HepG2 (cell line): ENCODE data around the gene INO80C. TPM values are rescaled to one million over a fixed set of nuclear protein-coding genes. Genes with fewer than 3 reads are reported as not detected.
A peak's percentile ranks its signal among the peaks of the same experiment; 100 is the strongest.

Experiments
- BRD4 ChIP-seq: sonication (generic); formaldehyde crosslinking; IDR thresholded peaks from 2 replicates; pipeline ENCODE4 v1.4.0; 2020; ENCODE audit warnings: missing genetic modification reagents
- HMG20B ChIP-seq: conservative IDR thresholded peaks from 2 replicates; pipeline ENCODE4 v1.6.1; 2016; ENCODE audit warnings: missing genetic modification reagents, missing compliant biosample characterization
- MYNN ChIP-seq: sonication (generic); formaldehyde crosslinking; IDR thresholded peaks from 2 replicates; pipeline ENCODE4 v1.4.0; 2020; ENCODE audit warnings: mild to moderate bottlenecking, low read depth, missing genetic modification reagents
- NR2C2 ChIP-seq: sonication (generic); formaldehyde crosslinking; IDR thresholded peaks from 2 replicates; pipeline ENCODE4 v1.4.0; 2020; ENCODE audit warnings: missing genetic modification reagents, mild to moderate bottlenecking, moderate library complexity, borderline replicate concordance
- SMAD9 ChIP-seq: sonication (generic); formaldehyde crosslinking; IDR thresholded peaks from 2 replicates; pipeline ENCODE4 v1.5.1; 2020; ENCODE audit warnings: mild to moderate bottlenecking, missing genetic modification reagents
- SRF ChIP-seq: IDR thresholded peaks from 2 replicates; pipeline ENCODE4 v1.6.1; 2011; ENCODE audit warnings: mild to moderate bottlenecking, low read depth, low read length, moderate library complexity
- TRIM24 ChIP-seq: sonication (generic); formaldehyde crosslinking; IDR thresholded peaks from 2 replicates; pipeline ENCODE4 v1.8.0; 2022; ENCODE audit warnings: mild to moderate bottlenecking, missing genetic modification reagents
- ZMYM2 ChIP-seq: sonication (generic); formaldehyde crosslinking; IDR thresholded peaks from 2 replicates; pipeline ENCODE4 v1.8.0; 2022; ENCODE audit warnings: mild to moderate bottlenecking, missing genetic modification reagents
- ZNF367 ChIP-seq: sonication (generic); formaldehyde crosslinking; IDR thresholded peaks from 2 replicates; pipeline ENCODE4 v1.4.0; 2020; ENCODE audit warnings: missing genetic modification reagents, borderline replicate concordance
- ZNF530 ChIP-seq: sonication (generic); formaldehyde crosslinking; IDR thresholded peaks from 2 replicates; pipeline ENCODE4 v1.5.0; 2020; ENCODE audit warnings: low read depth, mild to moderate bottlenecking, missing genetic modification reagents
- polyA plus RNA-seq, 8 experiments: library from polyadenylated mRNA; depleted of rRNA in 3 of 8; stranded (reverse) in 7 of 8; unstranded in 1 of 8; fragments of >200 nt; fragmentation: Illumina TruSeq in 4 of 8; extraction: Trizol in 4 of 8; gene quantifications; 2 replicates each; pipeline versions ENCODE4 v1.2.1 to v1.2.3, GENCODE V29; 2011 to 2016; ENCODE audit warnings: low read depth in 4 of 8, missing spikeins in 1 of 8, mixed read lengths in 1 of 8; ENCODE audit not compliant: insufficient read depth in 1 of 8
- total RNA-seq, 5 experiments: library from RNA; depleted of rRNA; stranded (reverse); fragments of >200 nt; fragmentation: Illumina TruSeq; extraction: Trizol; gene quantifications; 2 replicates each; pipeline ENCODE4 v1.2.3, GENCODE V29; 2016; ENCODE audit warnings: low read depth in 1 of 5
- TF ChIP-seq, protein P1 (sequence below): sonication (generic); formaldehyde crosslinking; conservative IDR thresholded peaks from 2 replicates; pipeline ENCODE4 v1.4.0; 2020; ENCODE audit warnings: missing genetic modification reagents
- TF ChIP-seq, protein P2 (sequence below): sonication (generic); formaldehyde crosslinking; IDR thresholded peaks from 2 replicates; pipeline ENCODE4 v1.5.0; 2020; ENCODE audit warnings: mild to moderate bottlenecking, missing genetic modification reagents
- TF ChIP-seq, protein P3 (sequence below), 2 experiments: fragments of 450-650 bp in 1 of 2; sonication (generic) in 1 of 2; formaldehyde crosslinking in 1 of 2; IDR thresholded peaks; 2 replicates each; pipeline versions ENCODE4 v1.6.1 to v1.8.0; 2016 to 2022; ENCODE audit warnings: antibody characterized with exemption in 1 of 2, mild to moderate bottlenecking in 1 of 2, missing genetic modification reagents in 1 of 2
- TF ChIP-seq, protein P4 (sequence below): sonication (generic); formaldehyde crosslinking; IDR thresholded peaks from 2 replicates; pipeline ENCODE4 v1.4.0; 2020; ENCODE audit warnings: mild to moderate bottlenecking, missing genetic modification reagents
- TF ChIP-seq, protein P5 (sequence below): sonication (generic); formaldehyde crosslinking; IDR thresholded peaks from 2 replicates; pipeline ENCODE4 v1.4.0; 2020; ENCODE audit warnings: mild to moderate bottlenecking, missing genetic modification reagents

INO80C gene
- total and polyA plus RNA-seq, 2 of the 13 experiments (the other 11 are each of a cell fraction or from before 2014, with no cell fraction given), result 8.2 to 15.4 TPM

DNA sequence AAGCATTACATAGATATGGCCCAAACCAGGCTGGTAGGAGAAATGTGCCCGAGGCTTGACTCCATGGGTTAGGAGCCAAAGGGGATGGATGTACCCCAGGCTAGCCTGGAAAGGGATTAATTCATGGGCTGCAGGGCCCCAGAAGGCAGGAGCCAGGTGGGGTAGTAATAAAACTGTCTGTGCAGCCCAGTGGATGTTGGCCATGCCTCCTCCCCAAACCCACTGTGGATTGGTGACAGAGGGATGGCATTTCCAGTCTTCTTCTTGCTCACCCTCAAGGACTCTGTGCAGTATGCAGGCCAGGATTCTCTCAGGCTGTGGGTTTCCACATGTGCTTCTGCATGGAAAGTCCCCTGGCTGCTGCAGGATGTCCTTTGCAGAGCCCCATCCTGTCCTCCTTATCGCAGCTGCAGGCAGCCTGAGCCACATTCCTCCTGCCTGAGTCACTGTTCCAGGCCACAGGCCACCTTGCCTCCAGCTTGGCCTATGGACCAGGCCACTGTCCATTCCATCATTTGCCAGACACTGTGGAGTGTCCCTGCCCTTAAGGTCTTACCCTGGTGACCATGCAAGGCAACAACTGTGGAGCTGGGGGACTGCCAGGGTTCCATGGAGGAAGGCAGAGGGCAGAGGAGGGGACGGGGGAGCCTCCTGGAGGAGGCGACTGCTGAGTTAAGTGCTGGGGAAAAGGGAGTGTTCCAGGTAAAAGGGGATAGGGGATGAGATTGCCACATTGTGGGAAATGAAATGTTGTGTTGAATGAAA is 38.9 kb downstream of the INO80C start (continued):
- TF ChIP-seq SMAD9 (CRISPR knock-in tag) (no peak), SRF (no peak), ZMYM2 (CRISPR knock-in tag) (no peak), MYNN (CRISPR knock-in tag) (no peak), TRIM24 (no peak), ZNF530 (no peak), NR2C2 (CRISPR knock-in tag) (no peak), BRD4 (CRISPR knock-in tag) (0 out of 2 replicates have a peak, but pooled peaks have one; percentile 60), HMG20B (CRISPR knock-in tag) (no peak), ZNF367 (CRISPR knock-in tag) (no peak)
- TF ChIP-seq, protein P1, sequence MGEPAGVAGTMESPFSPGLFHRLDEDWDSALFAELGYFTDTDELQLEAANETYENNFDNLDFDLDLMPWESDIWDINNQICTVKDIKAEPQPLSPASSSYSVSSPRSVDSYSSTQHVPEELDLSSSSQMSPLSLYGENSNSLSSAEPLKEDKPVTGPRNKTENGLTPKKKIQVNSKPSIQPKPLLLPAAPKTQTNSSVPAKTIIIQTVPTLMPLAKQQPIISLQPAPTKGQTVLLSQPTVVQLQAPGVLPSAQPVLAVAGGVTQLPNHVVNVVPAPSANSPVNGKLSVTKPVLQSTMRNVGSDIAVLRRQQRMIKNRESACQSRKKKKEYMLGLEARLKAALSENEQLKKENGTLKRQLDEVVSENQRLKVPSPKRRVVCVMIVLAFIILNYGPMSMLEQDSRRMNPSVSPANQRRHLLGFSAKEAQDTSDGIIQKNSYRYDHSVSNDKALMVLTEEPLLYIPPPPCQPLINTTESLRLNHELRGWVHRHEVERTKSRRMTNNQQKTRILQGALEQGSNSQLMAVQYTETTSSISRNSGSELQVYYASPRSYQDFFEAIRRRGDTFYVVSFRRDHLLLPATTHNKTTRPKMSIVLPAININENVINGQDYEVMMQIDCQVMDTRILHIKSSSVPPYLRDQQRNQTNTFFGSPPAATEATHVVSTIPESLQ, result no peak
- TF ChIP-seq, protein P2, sequence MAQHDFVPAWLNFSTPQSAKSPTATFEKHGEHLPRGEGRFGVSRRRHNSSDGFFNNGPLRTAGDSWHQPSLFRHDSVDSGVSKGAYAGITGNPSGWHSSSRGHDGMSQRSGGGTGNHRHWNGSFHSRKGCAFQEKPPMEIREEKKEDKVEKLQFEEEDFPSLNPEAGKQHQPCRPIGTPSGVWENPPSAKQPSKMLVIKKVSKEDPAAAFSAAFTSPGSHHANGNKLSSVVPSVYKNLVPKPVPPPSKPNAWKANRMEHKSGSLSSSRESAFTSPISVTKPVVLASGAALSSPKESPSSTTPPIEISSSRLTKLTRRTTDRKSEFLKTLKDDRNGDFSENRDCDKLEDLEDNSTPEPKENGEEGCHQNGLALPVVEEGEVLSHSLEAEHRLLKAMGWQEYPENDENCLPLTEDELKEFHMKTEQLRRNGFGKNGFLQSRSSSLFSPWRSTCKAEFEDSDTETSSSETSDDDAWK (CRISPR knock-in tag), result no peak
- TF ChIP-seq, protein P3, sequence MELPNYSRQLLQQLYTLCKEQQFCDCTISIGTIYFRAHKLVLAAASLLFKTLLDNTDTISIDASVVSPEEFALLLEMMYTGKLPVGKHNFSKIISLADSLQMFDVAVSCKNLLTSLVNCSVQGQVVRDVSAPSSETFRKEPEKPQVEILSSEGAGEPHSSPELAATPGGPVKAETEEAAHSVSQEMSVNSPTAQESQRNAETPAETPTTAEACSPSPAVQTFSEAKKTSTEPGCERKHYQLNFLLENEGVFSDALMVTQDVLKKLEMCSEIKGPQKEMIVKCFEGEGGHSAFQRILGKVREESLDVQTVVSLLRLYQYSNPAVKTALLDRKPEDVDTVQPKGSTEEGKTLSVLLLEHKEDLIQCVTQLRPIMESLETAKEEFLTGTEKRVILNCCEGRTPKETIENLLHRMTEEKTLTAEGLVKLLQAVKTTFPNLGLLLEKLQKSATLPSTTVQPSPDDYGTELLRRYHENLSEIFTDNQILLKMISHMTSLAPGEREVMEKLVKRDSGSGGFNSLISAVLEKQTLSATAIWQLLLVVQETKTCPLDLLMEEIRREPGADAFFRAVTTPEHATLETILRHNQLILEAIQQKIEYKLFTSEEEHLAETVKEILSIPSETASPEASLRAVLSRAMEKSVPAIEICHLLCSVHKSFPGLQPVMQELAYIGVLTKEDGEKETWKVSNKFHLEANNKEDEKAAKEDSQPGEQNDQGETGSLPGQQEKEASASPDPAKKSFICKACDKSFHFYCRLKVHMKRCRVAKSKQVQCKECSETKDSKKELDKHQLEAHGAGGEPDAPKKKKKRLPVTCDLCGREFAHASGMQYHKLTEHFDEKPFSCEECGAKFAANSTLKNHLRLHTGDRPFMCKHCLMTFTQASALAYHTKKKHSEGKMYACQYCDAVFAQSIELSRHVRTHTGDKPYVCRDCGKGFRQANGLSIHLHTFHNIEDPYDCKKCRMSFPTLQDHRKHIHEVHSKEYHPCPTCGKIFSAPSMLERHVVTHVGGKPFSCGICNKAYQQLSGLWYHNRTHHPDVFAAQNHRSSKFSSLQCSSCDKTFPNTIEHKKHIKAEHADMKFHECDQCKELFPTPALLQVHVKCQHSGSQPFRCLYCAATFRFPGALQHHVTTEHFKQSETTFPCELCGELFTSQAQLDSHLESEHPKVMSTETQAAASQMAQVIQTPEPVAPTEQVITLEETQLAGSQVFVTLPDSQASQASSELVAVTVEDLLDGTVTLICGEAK (IDR thresholded peaks at IDR 0.05), result no peak
- TF ChIP-seq, protein P3 (CRISPR knock-in tag; IDR thresholded peaks at IDR 0.05), result 0 out of 2 replicates have a peak, but pooled peaks have one; percentile 36
- TF ChIP-seq, protein P4, sequence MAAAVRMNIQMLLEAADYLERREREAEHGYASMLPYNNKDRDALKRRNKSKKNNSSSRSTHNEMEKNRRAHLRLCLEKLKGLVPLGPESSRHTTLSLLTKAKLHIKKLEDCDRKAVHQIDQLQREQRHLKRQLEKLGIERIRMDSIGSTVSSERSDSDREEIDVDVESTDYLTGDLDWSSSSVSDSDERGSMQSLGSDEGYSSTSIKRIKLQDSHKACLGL (CRISPR knock-in tag), result no peak
- TF ChIP-seq, protein P5, sequence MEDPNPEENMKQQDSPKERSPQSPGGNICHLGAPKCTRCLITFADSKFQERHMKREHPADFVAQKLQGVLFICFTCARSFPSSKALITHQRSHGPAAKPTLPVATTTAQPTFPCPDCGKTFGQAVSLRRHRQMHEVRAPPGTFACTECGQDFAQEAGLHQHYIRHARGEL (CRISPR knock-in tag), result no peak
